Esophagus muscularis mucosa (tissue), 3 donors: ENCODE results near the gene ELL3.
A peak's percentile ranks its signal among the peaks of the same experiment; 100 is the strongest.

Experiments
- CTCF ChIP-seq, 3 experiments: fragments of 200-600 bp in 2 of 3; fragments of 450-650 bp in 1 of 3; sonication (generic) in 2 of 3; IDR thresholded peaks; one replicate each; pipeline ENCODE4 v1.5.1; 2017 to 2019; ENCODE audit warnings: antibody characterized with exemption in 3 of 3, mild to moderate bottlenecking in 2 of 3, moderate library complexity in 1 of 3
- POLR2AphosphoS5 ChIP-seq, 2 donors: sonication (generic); formaldehyde crosslinking; IDR thresholded peaks; one replicate each; pipeline ENCODE4 v1.6.1; 2017; ENCODE audit warnings: antibody characterized with exemption in 2 of 2

- peak; percentile 76 to 84 (median 80) for TF ChIP-seq CTCF (IDR thresholded peaks at IDR 0.05)
- TF ChIP-seq POLR2AphosphoS5 (IDR thresholded peaks at IDR 0.05) = peak; percentile 59 to 67
These were observed 625 bp upstream of the ELL3 start for GRCh38 chr15:43777267-43777914.
